DMS53 treated with DMSO at 0.1 percent for 48 hours (cell line): ENCODE data around the gene GPX2.
A peak's percentile ranks its signal among the peaks of the same experiment; 100 is the strongest.

Experiments
- DNase-seq: peaks from one replicate; lab custom pipeline; 2025; ENCODE audit not compliant: unreplicated experiment; lab: John Stamatoyannopoulos, UW

The GPX2 gene

GRCh38 chr14:64942531-64943111, at the start of gene GPX2:
GPX2 (minus strand) TSS chr14:64942745; CDS start chr14:64942726, 19 bp downstream.
- peak; percentile 81 for DNase-seq

DNA sequence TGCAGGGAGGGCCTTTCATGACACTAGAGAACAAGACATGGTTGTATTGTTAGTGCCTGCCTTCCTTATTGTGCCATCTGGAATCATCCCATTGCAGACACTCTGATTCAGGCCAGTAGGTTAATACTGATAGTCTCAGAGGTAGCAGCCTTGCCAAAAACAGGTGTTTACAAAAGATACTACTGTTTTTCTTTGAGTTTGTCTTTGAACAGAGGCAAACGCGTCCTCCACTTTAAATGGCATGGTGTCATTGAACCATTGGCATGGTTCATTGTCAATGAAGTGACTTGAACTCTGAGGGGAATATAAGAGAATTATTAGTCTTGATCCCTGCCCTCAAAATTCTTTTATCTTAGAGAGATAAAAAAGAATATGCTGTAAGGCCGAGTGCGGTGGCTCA, 48.4 kb upstream of the GPX2 start:
- no peak for DNase-seq

DNA sequence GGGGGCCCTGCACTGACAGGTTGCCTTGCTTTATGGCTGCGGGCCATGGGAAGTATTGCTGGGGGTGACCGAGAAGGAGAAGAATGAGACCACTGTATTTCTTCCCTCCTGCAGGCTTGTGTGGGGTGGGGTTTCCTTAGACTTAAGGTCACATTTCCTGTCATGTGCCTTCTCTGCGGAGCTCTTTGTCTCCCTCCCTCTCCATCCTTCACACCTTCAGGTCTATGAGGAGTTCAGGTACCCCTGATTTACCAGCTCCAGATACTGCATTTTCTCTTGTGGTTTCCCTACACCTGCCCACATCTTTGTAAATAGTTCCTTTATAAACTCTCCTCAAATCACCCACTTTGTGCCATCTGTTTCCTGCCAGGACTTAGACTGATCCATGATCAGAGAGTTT, 47.8 kb upstream of the GPX2 start:
- DNase-seq = no peak

DNA sequence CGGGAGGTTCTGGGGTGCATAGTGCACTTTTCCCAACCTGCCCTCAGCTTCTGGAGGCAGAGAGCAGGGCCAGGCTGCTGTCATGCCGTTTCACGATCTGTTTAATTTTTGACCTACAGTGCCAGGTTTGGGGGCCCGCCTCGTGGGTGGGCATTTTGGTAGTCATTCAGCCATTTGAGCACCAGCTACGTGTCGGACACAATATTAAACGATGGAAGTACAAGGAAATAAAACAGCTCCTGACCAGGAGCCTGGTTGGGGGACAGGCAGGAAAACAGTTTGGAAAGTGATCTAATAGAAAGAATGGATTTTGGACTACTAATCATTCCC, 44.9 kb upstream of the GPX2 start:
- DNase-seq = no peak

DNA sequence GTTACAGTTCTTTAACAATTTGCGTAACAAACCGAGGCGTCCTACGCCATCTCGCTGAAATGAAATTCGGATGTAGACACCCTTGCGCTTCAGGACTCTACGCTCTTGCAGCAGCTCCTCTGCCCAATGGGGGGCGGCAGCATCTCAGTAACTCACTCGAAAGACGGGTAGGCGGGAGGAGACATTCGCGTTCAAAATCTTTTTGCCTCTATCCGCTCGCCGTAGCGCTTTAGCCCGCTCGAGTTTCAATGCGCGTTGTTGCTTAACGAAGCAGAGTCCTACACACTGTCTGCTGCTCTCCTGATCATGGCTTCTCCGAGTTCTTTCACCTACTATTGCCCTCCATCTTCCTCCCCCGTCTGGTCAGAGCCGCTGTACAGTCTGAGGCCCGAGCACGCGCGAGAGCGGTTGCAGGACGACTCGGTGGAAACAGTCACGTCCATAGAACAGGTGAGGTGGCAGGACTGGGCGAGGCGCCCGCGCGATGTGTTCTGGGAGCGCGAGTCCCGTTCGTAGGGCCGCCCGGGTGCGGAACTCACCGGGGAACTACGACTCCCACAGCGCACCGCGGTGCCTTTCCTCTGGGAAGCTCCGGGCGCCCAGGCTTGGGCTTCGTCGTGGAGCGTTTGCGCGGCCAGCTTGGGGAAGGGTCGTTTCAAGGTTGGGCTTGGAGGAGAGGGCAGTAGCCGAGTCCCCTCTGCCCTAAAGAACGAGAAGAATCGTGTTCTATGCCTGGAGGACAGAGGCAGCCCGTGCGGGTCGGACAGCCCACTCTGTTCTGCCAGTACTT, 44.3 kb upstream of the GPX2 start, which contains the start of gene FNTB:
Gene FNTB (plus strand): TSS at position 248 of the 790 bp plus-strand sequence. CDS start 59 bp downstream, at position 307.
- peak; percentile 87 for DNase-seq

DNA sequence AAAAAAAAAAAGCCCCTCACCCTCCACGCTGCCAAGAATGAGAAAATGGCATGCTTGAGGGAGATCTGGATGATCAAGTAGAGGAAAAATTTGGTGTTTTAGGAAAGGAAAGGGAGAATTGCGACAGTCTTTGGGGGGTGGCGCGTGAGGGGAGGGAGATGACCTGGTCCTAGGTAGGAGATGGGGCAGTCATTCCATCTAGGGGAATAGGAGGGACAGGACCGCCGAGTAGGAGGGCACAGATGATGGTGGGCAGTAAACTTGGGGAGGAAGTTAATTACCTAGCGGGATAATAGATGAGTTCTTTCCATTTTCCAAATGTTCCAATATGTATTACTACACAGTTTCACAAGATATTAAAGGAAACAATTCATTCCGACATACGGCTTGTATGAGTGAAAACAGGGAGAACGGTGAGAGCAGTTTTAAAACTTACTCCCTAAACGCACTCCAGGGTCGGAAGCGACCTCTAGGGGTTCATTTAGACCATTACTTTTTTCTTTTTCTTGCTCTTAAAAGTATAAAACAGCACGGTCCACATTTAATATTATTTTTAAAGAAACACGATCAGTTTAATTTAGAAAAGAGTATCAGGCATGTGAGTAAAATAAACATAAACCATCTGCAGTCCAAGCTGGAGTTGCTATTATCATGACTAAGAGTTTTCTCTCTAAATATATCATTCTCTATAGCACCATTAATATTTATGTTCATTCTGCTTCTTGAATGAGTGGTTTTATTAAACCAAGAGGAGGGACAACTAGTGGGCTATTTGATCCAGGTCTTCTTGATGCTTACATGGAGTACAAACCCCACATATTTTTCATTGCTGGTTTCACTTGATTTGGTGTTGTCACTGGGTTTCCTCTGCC, 41.1 kb upstream of the GPX2 start:
- no peak for DNase-seq

- no peak for DNase-seq
Observed at GRCh38 chr14:64979336-64980074, 37.0 kb upstream of the GPX2 start.

- DNase-seq = no peak
Observed at GRCh38 chr14:64974563-64974962, 32.0 kb upstream of the GPX2 start.

DNA sequence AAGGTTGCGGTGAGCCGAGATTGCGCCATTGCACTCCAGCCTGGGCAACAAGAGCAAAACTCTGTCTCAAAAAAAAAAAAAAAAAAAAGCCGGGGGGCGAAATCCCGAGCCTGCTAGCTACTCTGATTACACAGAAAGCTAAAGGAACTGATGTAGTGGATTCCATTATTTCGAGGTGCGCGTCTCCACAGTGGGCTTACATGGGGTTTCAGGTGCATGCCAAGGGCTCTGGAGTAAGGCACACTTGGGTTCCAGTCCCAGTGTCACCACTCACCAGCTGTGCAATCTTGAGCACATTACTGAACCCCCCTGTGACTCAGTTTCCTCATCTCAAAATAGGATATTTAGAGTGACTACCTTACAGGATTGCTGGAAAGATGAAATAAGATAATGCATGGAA, 31.3 kb upstream of the GPX2 start:
- DNase-seq = no peak

DNA sequence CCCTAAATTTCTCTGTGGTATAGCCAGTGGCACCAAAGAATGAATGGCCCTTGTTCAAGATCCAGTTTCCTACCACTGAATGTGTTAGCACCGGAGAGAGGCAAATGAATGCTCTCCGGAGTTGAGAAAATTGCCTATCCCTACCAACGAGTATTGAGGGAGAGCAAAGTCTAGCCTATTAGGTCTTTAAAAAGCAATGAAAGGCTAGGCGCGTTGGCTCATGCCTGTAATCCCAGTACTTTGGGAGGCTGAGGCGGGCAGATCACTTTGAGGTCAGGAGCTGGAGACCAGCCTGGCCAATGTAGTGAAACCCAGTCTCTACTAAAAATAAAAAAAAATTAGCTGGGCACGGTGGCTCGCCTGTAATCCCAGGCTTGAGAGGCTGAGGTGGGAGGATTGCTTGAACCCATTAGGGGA, 30.5 kb upstream of the GPX2 start:
- no peak for DNase-seq

- no peak for DNase-seq
Observed at GRCh38 chr14:64971943-64972791, 29.6 kb upstream of the GPX2 start, which contains the start of gene RAB15. RAB15 (minus strand) TSS chr14:64972336; CDS start chr14:64972076, 260 bp downstream.

DNA sequence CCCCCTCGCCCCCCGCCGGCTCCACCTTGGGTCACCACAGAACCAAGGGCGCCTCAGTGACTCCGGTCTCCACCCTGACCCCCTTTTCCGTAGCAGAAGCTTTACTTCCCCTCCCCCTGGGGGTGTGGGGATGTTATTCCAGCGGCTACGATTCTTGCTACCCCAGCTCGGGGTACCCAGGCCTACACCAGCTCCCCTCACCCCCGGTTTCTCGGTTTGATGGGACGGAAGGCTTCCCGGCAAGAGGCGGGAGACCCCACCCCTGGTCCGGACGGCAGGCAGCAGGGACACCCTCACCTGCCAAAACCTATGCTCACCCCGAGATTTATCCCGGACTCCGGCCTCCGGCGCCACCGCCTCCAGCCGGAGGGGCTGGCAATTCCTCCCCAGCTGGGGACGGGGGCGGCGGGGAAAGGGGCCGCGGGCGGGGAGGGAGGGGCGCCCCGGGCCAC, 29.0 kb upstream of the GPX2 start:
- DNase-seq = no peak

DNA sequence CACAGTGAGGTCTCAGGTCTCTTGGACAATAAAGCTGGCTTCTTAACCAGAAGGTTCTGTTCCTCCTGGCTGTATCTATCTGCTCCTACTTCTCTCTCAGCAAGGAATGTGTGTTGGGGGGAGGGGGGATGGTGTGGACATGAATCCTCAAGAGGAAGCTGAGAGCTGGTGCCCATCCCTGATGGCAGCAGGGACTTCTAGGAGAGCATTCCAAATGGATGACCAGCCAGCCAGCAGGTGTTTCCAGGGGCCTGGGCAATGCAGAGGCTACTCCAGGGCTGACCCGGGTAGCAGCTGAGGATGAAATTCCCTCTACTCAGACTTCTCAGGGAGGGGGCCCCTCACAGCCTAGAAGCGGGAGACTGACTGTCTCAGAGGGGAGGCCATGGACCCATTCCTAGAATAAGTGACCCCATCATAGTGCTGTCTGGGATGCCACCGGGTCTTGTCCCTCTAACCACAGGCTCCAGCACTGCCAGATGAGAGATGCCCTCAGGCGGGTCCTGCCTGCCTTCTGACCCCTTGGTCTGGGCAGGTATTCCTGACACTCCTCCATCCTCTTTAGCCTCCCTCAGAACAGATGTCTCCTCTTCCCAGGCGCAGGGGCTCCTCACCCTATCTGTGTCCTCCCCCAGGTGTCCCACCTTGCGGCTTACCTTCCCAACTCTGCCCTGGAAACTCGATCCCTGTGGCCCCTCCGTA, 28.4 kb upstream of the GPX2 start:
- DNase-seq = no peak

- DNase-seq = no peak
Observed at GRCh38 chr14:64970041-64970440, 27.5 kb upstream of the GPX2 start.

- no peak for DNase-seq
Observed at GRCh38 chr14:64968651-64969050, 26.1 kb upstream of the GPX2 start.

- no peak for DNase-seq
Observed at GRCh38 chr14:64968167-64968566, 25.6 kb upstream of the GPX2 start.

- no peak for DNase-seq
Observed at GRCh38 chr14:64966976-64967375, 24.4 kb upstream of the GPX2 start.

DNA sequence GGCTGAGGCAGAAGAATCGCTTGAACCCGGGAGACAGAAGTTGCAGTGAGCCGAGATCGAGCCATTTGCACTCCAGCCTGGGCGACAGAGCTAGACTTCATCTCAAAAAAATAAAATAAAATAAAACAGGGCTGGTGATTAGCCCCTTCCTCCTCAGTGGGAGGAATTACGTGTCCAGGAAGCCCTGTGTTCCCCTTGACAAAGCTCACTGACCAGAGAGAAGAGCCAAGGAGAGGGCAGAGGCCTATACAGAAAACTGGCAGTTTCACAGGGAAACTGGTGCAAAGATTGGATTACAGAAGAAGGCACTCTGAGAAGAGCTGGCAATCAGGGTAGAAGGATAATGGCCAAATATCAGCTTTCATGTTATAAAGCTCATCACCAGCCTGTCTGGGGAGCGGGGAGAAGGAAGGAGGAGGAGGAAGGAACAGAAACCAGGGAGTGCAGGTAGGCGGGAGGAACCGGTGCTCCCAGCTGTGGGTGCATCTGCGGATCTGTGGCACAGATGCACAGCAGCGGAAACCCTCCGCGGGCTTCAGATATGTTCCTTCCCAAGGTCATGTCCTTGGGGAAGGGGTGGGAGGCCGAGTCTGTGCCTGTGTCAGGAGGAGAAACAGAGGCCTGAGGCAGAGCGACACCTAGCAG, 22.9 kb upstream of the GPX2 start:
- no peak for DNase-seq

GRCh38 chr14:64963611-64964010, 21.1 kb upstream of the GPX2 start:
- DNase-seq = no peak
